Measurements from ENCODE around the gene ADAP1. TPM values are rescaled to one million over a fixed set of nuclear protein-coding genes. Genes with fewer than 3 reads are reported as not detected.

ADAP1 gene
- total and polyA plus RNA-seq, 2 of the 13 experiments (the other 11 are each of a cell fraction or from before 2014, with no cell fraction given) = 10.5 to 24.6 TPM

GRCh38 chr7:860149-860548, 94.3 kb downstream of the ADAP1 start:
- Histone ChIP-seq H3K27me3 (ENCODE audit: control insufficient read depth in 1 of 2, insufficient read depth in 2 of 2, low read length in 2 of 2) (no peaks in the 10 kb centered on the region), H2AFZ (ENCODE audit: low read length) (no peak overlapping the region), H3K4me3 (replicated peaks in 1 of 3; ENCODE audit: insufficient read depth in 1 of 3, low read depth in 2 of 3, low read length in 3 of 3) (no peak overlapping the region), H3K79me2 (ENCODE audit: insufficient read depth, low read length) (no peaks in the 10 kb centered on the region), H3K4me1 (ENCODE audit: insufficient read depth, low read length) (peaks cover 13% of the 10 kb centered on the region), H3K9me3 (ENCODE audit: low read length) (no peaks in the 10 kb centered on the region), H3K36me3 (replicated peaks in 1 of 2; ENCODE audit: control insufficient read depth in 1 of 2, insufficient read depth in 2 of 2, low read length in 2 of 2) (peaks cover 27 to 66% of the 10 kb centered on the region in 2 experiments; a peak in 4 of 5 replicates), H4K20me1 (ENCODE audit: insufficient read depth, low read length) (no peaks in the 10 kb centered on the region; the same call in 1 of the 2 replicates), H3K27ac (ENCODE audit: extremely low read length, insufficient read depth, low read length) (no peak overlapping the region), H3K9ac (ENCODE audit: insufficient read depth, low read depth, low read length) (no peak overlapping the region), H3K4me2 (ENCODE audit: low read depth, low read length) (no peak overlapping the region)
- ATAC-seq = no peak
- intact Hi-C loops (cut with micrococcal nuclease; ENCODE audit: unreplicated experiment) = no loop called here
- FAIRE-seq = no peak
- no TSS peak for BruUV-seq (replicated peaks)
- POLR2A ChIA-PET = no interaction called here
- 98% methylated on average over 17 of the region's 21 CpGs for WGBS (ENCODE audit: low lambda C conversion rate)
- TF ChIP-seq, protein P1, sequence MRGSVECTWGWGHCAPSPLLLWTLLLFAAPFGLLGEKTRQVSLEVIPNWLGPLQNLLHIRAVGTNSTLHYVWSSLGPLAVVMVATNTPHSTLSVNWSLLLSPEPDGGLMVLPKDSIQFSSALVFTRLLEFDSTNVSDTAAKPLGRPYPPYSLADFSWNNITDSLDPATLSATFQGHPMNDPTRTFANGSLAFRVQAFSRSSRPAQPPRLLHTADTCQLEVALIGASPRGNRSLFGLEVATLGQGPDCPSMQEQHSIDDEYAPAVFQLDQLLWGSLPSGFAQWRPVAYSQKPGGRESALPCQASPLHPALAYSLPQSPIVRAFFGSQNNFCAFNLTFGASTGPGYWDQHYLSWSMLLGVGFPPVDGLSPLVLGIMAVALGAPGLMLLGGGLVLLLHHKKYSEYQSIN (CRISPR knock-in tag; IDR thresholded peaks at IDR 0.05; ENCODE audit: borderline replicate concordance) = no peak
- TF ChIP-seq REST (IDR thresholded peaks at IDR 0.05; ENCODE audit: borderline replicate concordance in 1 of 2, low read depth in 1 of 2, low read length in 2 of 2) = no peak
- TF ChIP-seq ZBTB14 (CRISPR knock-in tag; IDR thresholded peaks at IDR 0.05) = no peak
- TF ChIP-seq ZBTB1 (CRISPR knock-in tag; IDR thresholded peaks at IDR 0.05; ENCODE audit: borderline replicate concordance) = no peak
- TF ChIP-seq PHF8 (CRISPR knock-in tag; IDR thresholded peaks at IDR 0.05) = no peak
- TF ChIP-seq SNAI1 (CRISPR knock-in tag; IDR thresholded peaks at IDR 0.05; ENCODE audit: borderline replicate concordance) = no peak
- TF ChIP-seq, protein P2, sequence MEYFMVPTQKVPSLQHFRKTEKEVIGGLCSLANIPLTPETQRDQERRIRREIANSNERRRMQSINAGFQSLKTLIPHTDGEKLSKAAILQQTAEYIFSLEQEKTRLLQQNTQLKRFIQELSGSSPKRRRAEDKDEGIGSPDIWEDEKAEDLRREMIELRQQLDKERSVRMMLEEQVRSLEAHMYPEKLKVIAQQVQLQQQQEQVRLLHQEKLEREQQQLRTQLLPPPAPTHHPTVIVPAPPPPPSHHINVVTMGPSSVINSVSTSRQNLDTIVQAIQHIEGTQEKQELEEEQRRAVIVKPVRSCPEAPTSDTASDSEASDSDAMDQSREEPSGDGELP (IDR thresholded peaks at IDR 0.05; ENCODE audit: borderline replicate concordance, low read depth) = no peak
- CTCF ChIA-PET (ENCODE audit: low intra/inter-chr PET ratio, low total read pairs) = no interaction called here
- in situ Hi-C loops (cut with HindIII; ENCODE audit: extremely low pct_ligation_motif_present, low pct_unique_long_range_greater_than_20kb) = no loop called here
- DNase-seq (ENCODE audit: low spot score) = no peak
